PFSK-1 (cell line): ENCODE data around the gene PATE3.

Source experiments
- FOXP2 ChIP-seq: optimal IDR thresholded peaks from 2 replicates; pipeline ENCODE3; 2011; ENCODE audit warnings: borderline replicate concordance, control low read depth, inconsistent platforms; ENCODE audit not compliant: insufficient read depth; ENCODE audit errors: extremely low read length, extremely low read depth
- POLR2AphosphoS5 ChIP-seq: IDR thresholded peaks from 2 replicates; pipeline ENCODE4 v1.6.1; 2012; ENCODE audit warnings: low read depth, mild to moderate bottlenecking, control low read depth, low read length, moderate library complexity
- REST ChIP-seq, 2 experiments: IDR thresholded peaks; 2 replicates each; pipeline versions ENCODE4 v1.6.1 to v1.8.0; 2011 to 2012; ENCODE audit warnings: low read depth in 2 of 2, low read length in 2 of 2, control low read depth in 1 of 2, inconsistent platforms in 1 of 2, mild to moderate bottlenecking in 1 of 2, moderate library complexity in 1 of 2; ENCODE audit not compliant: insufficient read depth in 1 of 2
- SIN3A ChIP-seq: IDR thresholded peaks from 2 replicates; pipeline ENCODE4 v1.6.1; 2012; ENCODE audit warnings: mild to moderate bottlenecking, low read length, moderate library complexity, borderline replicate concordance; ENCODE audit not compliant: insufficient read depth
- TAF1 ChIP-seq: IDR thresholded peaks from 2 replicates; pipeline ENCODE4 v1.6.1; 2012; ENCODE audit warnings: low read length, control low read depth, borderline replicate concordance; ENCODE audit not compliant: insufficient read depth

PATE3 gene

GRCh38 chr11:125778728-125779127 is 9.2 kb upstream of the PATE3 start, which contains the start of gene PATE2:
Gene PATE2, minus strand, starts transcription at chr11:125778828. Its CDS starts 55 bp downstream, at chr11:125778773.
- no peak for TF ChIP-seq TAF1
- no peak for TF ChIP-seq REST (IDR thresholded peaks at IDR 0.05; ENCODE audit: insufficient read depth in 1 of 2, low read depth in 2 of 2, low read length in 2 of 2)
- TF ChIP-seq SIN3A = no peak
- no peak for TF ChIP-seq POLR2AphosphoS5
- TF ChIP-seq FOXP2 = no peak

- TF ChIP-seq FOXP2 (no peak), TAF1 (no peak), REST (IDR thresholded peaks at IDR 0.05; ENCODE audit: insufficient read depth in 1 of 2, low read depth in 2 of 2, low read length in 2 of 2) (no peak), POLR2AphosphoS5 (no peak), SIN3A (no peak)
Measured at GRCh38 chr11:125784678-125785077, 3.2 kb upstream of the PATE3 start.

GRCh38 chr11:125790825-125791224 is 2.9 kb downstream of the PATE3 start:
- TF ChIP-seq POLR2AphosphoS5 (no peak), TAF1 (no peak), REST (IDR thresholded peaks at IDR 0.05; ENCODE audit: insufficient read depth in 1 of 2, low read depth in 2 of 2, low read length in 2 of 2) (no peak), SIN3A (no peak), FOXP2 (no peak)

- no peak for TF ChIP-seq POLR2AphosphoS5
- no peak for TF ChIP-seq TAF1
- no peak for TF ChIP-seq FOXP2
- TF ChIP-seq SIN3A = no peak
- TF ChIP-seq REST (IDR thresholded peaks at IDR 0.05; ENCODE audit: insufficient read depth in 1 of 2, low read depth in 2 of 2, low read length in 2 of 2) = no peak
Measured at GRCh38 chr11:125797641-125798040, 9.7 kb downstream of the PATE3 start.

- TF ChIP-seq FOXP2 (no peak), TAF1 (no peak), REST (IDR thresholded peaks at IDR 0.05; ENCODE audit: insufficient read depth in 1 of 2, low read depth in 2 of 2, low read length in 2 of 2) (no peak), SIN3A (no peak), POLR2AphosphoS5 (no peak)
Measured at GRCh38 chr11:125799808-125800207, 11.9 kb downstream of the PATE3 start.
